IMR-90 (cell line): ENCODE data around the gene TMEM82. TPM values are rescaled to one million over a fixed set of nuclear protein-coding genes. Genes with fewer than 3 reads are reported as not detected.
A peak's percentile ranks its signal among the peaks of the same experiment; 100 is the strongest.

Source experiments
- ATAC-seq: fragments of 200-7000 bp; cut with Tn5 transposase; 2 replicates; pipeline ENCODE4 v1.9.1; 2020; ENCODE audit warnings: low read depth, mild to moderate bottlenecking, moderate library complexity
- BruUV-seq: library from RNA; stranded (reverse); fragments of 400-500 nt; replicated peaks from 2 replicates; lab custom pipeline; 2021; lab: Mats Ljungman, UMichigan
- CTCF ChIA-PET: fragments of 300-600 bp; formaldehyde crosslinking; extraction: SDS; loops from one replicate; lab custom pipeline; 2021; ENCODE audit warnings: antibody characterized with exemption; lab: Yijun Ruan, JAX
- POLR2A ChIA-PET: fragments of 300-600 bp; sonication (Branson Sonifier 250); formaldehyde crosslinking; loops from one replicate; lab custom pipeline; 2022; ENCODE audit warnings: antibody characterized with exemption; ENCODE audit not compliant: unreplicated experiment; lab: Charles Lee
- DNase-seq: peaks from one replicate; pipeline ENCODE4 v3.0.0; 2013
- H2AFZ ChIP-seq: replicated peaks from 2 replicates; pipeline ENCODE3; 2013; ENCODE audit warnings: low read length, mild to moderate bottlenecking; ENCODE audit not compliant: poor library complexity
- H2AK5ac ChIP-seq: 2 replicates; pipeline ENCODE4 v1.6.1; 2013; ENCODE audit warnings: low read depth, low read length, inconsistent platforms
- H2AK9ac ChIP-seq: replicated peaks from 2 replicates; pipeline ENCODE3; 2013; ENCODE audit warnings: mild to moderate bottlenecking, low read depth, low read length, moderate library complexity; ENCODE audit not compliant: poor library complexity
- H2BK120ac ChIP-seq: 2 replicates; pipeline ENCODE4 v1.6.1; 2013; ENCODE audit warnings: low read depth, low read length, inconsistent platforms
- H2BK15ac ChIP-seq: 3 replicates; pipeline ENCODE4 v1.6.1; 2013; ENCODE audit warnings: low read depth, low read length, inconsistent platforms
- H2BK20ac ChIP-seq: 2 replicates; pipeline ENCODE4 v1.6.1; 2013; ENCODE audit warnings: low read depth, mild to moderate bottlenecking, inconsistent platforms, low read length, moderate library complexity
- H2BK5ac ChIP-seq: 2 replicates; pipeline ENCODE4 v1.6.1; 2013; ENCODE audit warnings: mild to moderate bottlenecking, low read depth, low read length, inconsistent platforms; ENCODE audit not compliant: poor library complexity, severe bottlenecking
- H3K14ac ChIP-seq: replicated peaks from 2 replicates; pipeline ENCODE4 v1.6.1; 2013; ENCODE audit warnings: low read depth, low read length, inconsistent platforms
- H3K18ac ChIP-seq: 2 replicates; pipeline ENCODE4 v1.6.1; 2013; ENCODE audit warnings: low read depth, low read length, control low read depth
- H3K23ac ChIP-seq: 2 replicates; pipeline ENCODE4 v1.6.1; 2013; ENCODE audit warnings: low read depth, low read length, inconsistent platforms
- H3K27ac ChIP-seq: 2 replicates; pipeline ENCODE4 v1.5.1; 2013; ENCODE audit warnings: mild to moderate bottlenecking, control low read depth, low read length; ENCODE audit not compliant: insufficient read depth
- H3K27me3 ChIP-seq: 2 replicates; pipeline ENCODE4 v1.6.1; 2013; ENCODE audit warnings: low read length; ENCODE audit not compliant: control insufficient read depth, insufficient read depth
- H3K36me3 ChIP-seq: 2 replicates; pipeline ENCODE4 v1.6.1; 2013; ENCODE audit warnings: low read length, mixed read lengths; ENCODE audit not compliant: control insufficient read depth, insufficient read depth
- H3K4ac ChIP-seq: 2 replicates; pipeline ENCODE4 v1.6.1; 2013; ENCODE audit warnings: low read depth, low read length, inconsistent platforms
- H3K4me1 ChIP-seq: 2 replicates; pipeline ENCODE4 v1.6.1; 2013; ENCODE audit warnings: low read length, mixed read lengths; ENCODE audit not compliant: control insufficient read depth, insufficient read depth
- H3K4me2 ChIP-seq: 2 replicates; pipeline ENCODE4 v1.6.1; 2013; ENCODE audit warnings: low read depth, mild to moderate bottlenecking, control low read depth, low read length, moderate library complexity
- H3K4me3 ChIP-seq: 2 replicates; pipeline ENCODE4 v1.5.1; 2013; ENCODE audit warnings: low read depth, mild to moderate bottlenecking, control low read depth, low read length, moderate library complexity; ENCODE audit not compliant: insufficient read depth
- H3K56ac ChIP-seq: 2 replicates; pipeline ENCODE4 v1.6.1; 2013; ENCODE audit warnings: low read length, inconsistent platforms; ENCODE audit not compliant: insufficient read depth; ENCODE audit errors: extremely low read depth
- H3K79me1 ChIP-seq, 2 experiments: 2 replicates each; pipeline ENCODE4 v1.6.1; 2013; ENCODE audit warnings: low read length in 2 of 2, inconsistent platforms in 1 of 2, low read depth in 1 of 2
- H3K9ac ChIP-seq: 2 replicates; pipeline ENCODE4 v1.6.1; 2013; ENCODE audit warnings: low read depth, low read length, control low read depth
- H3K9me1 ChIP-seq: 2 replicates; pipeline ENCODE4 v1.6.1; 2013; ENCODE audit warnings: low read length, inconsistent platforms; ENCODE audit not compliant: insufficient read depth
- H3K9me3 ChIP-seq: 2 replicates; pipeline ENCODE4 v1.6.1; 2013; ENCODE audit warnings: low read length; ENCODE audit not compliant: control insufficient read depth, insufficient read depth
- H4K20me1 ChIP-seq: 2 replicates; pipeline ENCODE4 v1.6.1; 2013; ENCODE audit warnings: low read length, inconsistent platforms; ENCODE audit not compliant: insufficient read depth
- H4K5ac ChIP-seq: 2 replicates; pipeline ENCODE4 v1.6.1; 2013; ENCODE audit warnings: mild to moderate bottlenecking, low read depth, low read length, control low read depth
- H4K8ac ChIP-seq, 2 experiments: 2 replicates each; pipeline ENCODE4 v1.6.1; 2013; ENCODE audit warnings: low read depth in 2 of 2, low read length in 2 of 2, control low read depth in 1 of 2, inconsistent platforms in 1 of 2
- H4K91ac ChIP-seq: 2 replicates; pipeline ENCODE4 v1.6.1; 2013; ENCODE audit warnings: low read depth, low read length, inconsistent platforms; ENCODE audit not compliant: insufficient read depth
- MAFK ChIP-seq: IDR thresholded peaks from 2 replicates; pipeline ENCODE4 v1.6.1; 2012; ENCODE audit warnings: low read depth, low read length, improper control_type of control experiment
- NFE2L2 ChIP-seq: fragments of 150-350 bp; IDR thresholded peaks from 2 replicates; pipeline ENCODE4 v1.6.1; 2016; ENCODE audit warnings: low read depth, mild to moderate bottlenecking, low read length
- RAD21 ChIP-seq: IDR thresholded peaks from 2 replicates; pipeline ENCODE4 v1.6.1; 2012; ENCODE audit warnings: low read length, improper control_type of control experiment
- SMC3 ChIP-seq: fragments of 150-350 bp; IDR thresholded peaks from 2 replicates; pipeline ENCODE4 v1.6.1; 2016; ENCODE audit warnings: low read depth, mild to moderate bottlenecking, antibody characterized with exemption, low read length, moderate library complexity
- USF2 ChIP-seq: fragments of 150-350 bp; IDR thresholded peaks from 2 replicates; pipeline ENCODE4 v1.6.1; 2017; ENCODE audit warnings: mild to moderate bottlenecking, antibody characterized with exemption, low read length, low read depth
- WGBS, 2 experiments: methylation state at CpG; one replicate each; pipeline versions ENCODE4 v1.1.5 to v1.1.7; 2013; ENCODE audit warnings: missing lambda C conversion rate in 2 of 2; ENCODE audit not compliant: insufficient read length in 1 of 2; ENCODE audit errors: extremely low coverage in 2 of 2; 5-methylcytosine and 5-hydroxymethylcytosine counted together
- dilution Hi-C: fragments of 300-500 bp; cut with HindIII; formaldehyde crosslinking; loops from one replicate; pipeline ENCODE4 v1.14.3; 2018; ENCODE audit warnings: low sequenced_read_pairs; ENCODE audit not compliant: unreplicated experiment
- in situ Hi-C: fragments of 300-500 bp; cut with MboI; formaldehyde crosslinking; loops from 3 replicates; pipeline ENCODE4 v1.14.3; 2019; ENCODE audit warnings: low sequenced_read_pairs, inconsistent platforms, mixed read lengths
- intact Hi-C: fragments of 100-400 bp; cut with micrococcal nuclease; formaldehyde crosslinking; loops from 2 replicates; pipeline ENCODE4 v1.10.0; 2022
- polyA plus RNA-seq, 3 experiments: library from polyadenylated mRNA; depleted of rRNA; stranded (reverse); fragments of >200 nt; gene quantifications; 2 replicates each; pipeline ENCODE4 v1.2.3, GENCODE V29; 2012; ENCODE audit warnings: low replicate concordance in 1 of 3
- total RNA-seq: library from RNA; depleted of rRNA; stranded (reverse); fragments of >200 nt; gene quantifications from 2 replicates; pipeline ENCODE4 v1.2.3, GENCODE V29; 2012

Gene TMEM82
- total and polyA plus RNA-seq, 2 of the 4 experiments (the other 2 are of a cell fraction), result not detected

GRCh38 chr1:15748690-15749398 is 6.5 kb downstream of the TMEM82 start (continued):
- no peak for TF ChIP-seq RAD21

- dilution Hi-C loops, result no loop called here
- intact Hi-C loops, result no loop called here
- Histone ChIP-seq H3K23ac (0 out of 2 replicates have a peak overlapping the region, but pooled peaks have one; percentile 16), H3K27me3 (no peaks in the 10 kb centered on the region), H2BK15ac (peak overlapping the region; percentile 44; the same call in 1 of the 3 replicates), H3K9me1 (peaks cover 5% of the 10 kb centered on the region), H3K9ac (no peak overlapping the region), H3K27ac (no peak overlapping the region), H2AK5ac (peak overlapping the region; percentile 69), H2AK9ac (peak overlapping the region; percentile 86), H3K79me1 (no peaks in the 10 kb centered on the region), H3K56ac (no peak overlapping the region), H3K9me3 (no peaks in the 10 kb centered on the region), H3K36me3 (no peaks in the 10 kb centered on the region), H3K18ac (peak overlapping the region; percentile 38; the same call in 1 of the 2 replicates), H2BK20ac (peak overlapping the region; percentile 45; the same call in 1 of the 2 replicates), H3K4ac (peak overlapping the region; percentile 82), H2AFZ (peak overlapping the region; percentile 85), H4K8ac (peak overlapping the region; percentile 81 to 88), H2BK120ac (peak overlapping the region; percentile 72), H2BK5ac (no peak overlapping the region), H3K14ac (peak overlapping the region; percentile 5; the same call in 1 of the 2 replicates), H4K5ac (peak overlapping the region; percentile 10; the same call in 1 of the 2 replicates), H3K4me2 (no peak overlapping the region), H4K20me1 (no peaks in the 10 kb centered on the region), H3K4me3 (no peak overlapping the region), H4K91ac (peak overlapping the region; percentile 79), H3K4me1 (peaks cover 8% of the 10 kb centered on the region)
- DNase-seq (no peak), ATAC-seq (peak; percentile 49)
- POLR2A ChIA-PET, result no interaction called here
- in situ Hi-C loops, result no loop called here
- BruUV-seq, result no TSS peak
- TF ChIP-seq SMC3 (no peak), MAFK (no peak), NFE2L2 (no peak), USF2 (peak; percentile 3; the same call in 1 of the 2 replicates)
- CTCF ChIA-PET, result no interaction called here
- WGBS, 2 experiments, result 31% methylated on average over 5 of the region's 19 CpGs; no CpG with 5 or more reads in 1 of the 2 experiments
Observed at GRCh38 chr1:15749399-15750291, 7.3 kb downstream of the TMEM82 start.
